Left ventricle myocardium inferior (tissue), 1 donor: ENCODE results near the gene PYGB. TPM values are rescaled to one million over a fixed set of nuclear protein-coding genes. Genes with fewer than 3 reads are reported as not detected.

Experiments
- DNase-seq: peaks from one replicate; pipeline ENCODE4 v3.0.0-alpha.2; 2020
- H3K27ac ChIP-seq: fragments of 200-600 bp; replicated peaks from 2 replicates; pipeline ENCODE4 v1.8.0; 2021
- H3K27me3 ChIP-seq: fragments of 200-600 bp; 2 replicates; pipeline ENCODE4 v1.8.0; 2021; ENCODE audit warnings: low read depth
- H3K36me3 ChIP-seq: fragments of 200-600 bp; 2 replicates; pipeline ENCODE4 v1.8.0; 2021
- H3K4me1 ChIP-seq: fragments of 200-600 bp; 2 replicates; pipeline ENCODE4 v1.8.0; 2021
- H3K4me3 ChIP-seq: fragments of 200-600 bp; 2 replicates; pipeline ENCODE4 v1.8.0; 2021; ENCODE audit warnings: mild to moderate bottlenecking, moderate library complexity
- H3K9me3 ChIP-seq: fragments of 200-600 bp; replicated peaks from 2 replicates; pipeline ENCODE4 v1.8.0; 2021
- CTCF ChIP-seq: fragments of 200-600 bp; IDR thresholded peaks from 2 replicates; pipeline ENCODE4 v1.8.0; 2021; ENCODE audit warnings: antibody characterized with exemption, mild to moderate bottlenecking, borderline replicate concordance
- intact Hi-C: fragments of 100-400 bp; cut with micrococcal nuclease; formaldehyde crosslinking; loops from one replicate; pipeline ENCODE4 v1.11.0; 2022
- total RNA-seq: library from RNA; stranded (reverse); fragmentation: NEBNext Ultra II Directional; extraction: Animal tissue kit (Norgen Biotek cat#: 25700); gene quantifications from one replicate; pipeline ENCODE4 v1.2.1, GENCODE V29; 2021
- donor health status: DM: no; HTN: yes; CAD: no; lungs with severe emphysema.

The PYGB gene
- total RNA-seq, 1 donor from 2014 or later, result 218 TPM

GRCh38 chr20:25251019-25251418 is 3.1 kb downstream of the PYGB start:
- Histone ChIP-seq H3K9me3 (no peaks in the 10 kb centered on the region), H3K36me3 (peaks cover 5% of the 10 kb centered on the region), H3K4me1 (peaks cover 91% of the 10 kb centered on the region), H3K27me3 (no peaks in the 10 kb centered on the region), H3K27ac (peak overlapping the region; percentile 97), H3K4me3 (peak overlapping the region; percentile 97)
- intact Hi-C loops, result no loop called here
- no peak for DNase-seq
- no peak for TF ChIP-seq CTCF

- intact Hi-C loops, result no loop called here
- H3K27me3 ChIP-seq, result no peaks in the 10 kb centered on the region
- peaks cover 92% of the 10 kb centered on the region for H3K4me1 ChIP-seq
- peaks cover 5% of the 10 kb centered on the region for H3K36me3 ChIP-seq
- H3K4me3 ChIP-seq, result peak overlapping the region; percentile 97
- H3K9me3 ChIP-seq, result no peaks in the 10 kb centered on the region
- TF ChIP-seq CTCF, result no peak
- peak overlapping the region; percentile 97 for H3K27ac ChIP-seq
- no peak for DNase-seq
These were observed 3.7 kb downstream of the PYGB start for GRCh38 chr20:25251558-25251957.

- H3K27ac ChIP-seq, result peak overlapping the region; percentile 97
- intact Hi-C loops, result no loop called here
- no peaks in the 10 kb centered on the region for H3K27me3 ChIP-seq
- peak overlapping the region; percentile 97 for H3K4me3 ChIP-seq
- DNase-seq, result no peak
- TF ChIP-seq CTCF, result no peak
- peaks cover 92% of the 10 kb centered on the region for H3K4me1 ChIP-seq
- no peaks in the 10 kb centered on the region for H3K9me3 ChIP-seq
- peaks cover 5% of the 10 kb centered on the region for H3K36me3 ChIP-seq
These were observed 4.4 kb downstream of the PYGB start for GRCh38 chr20:25252230-25252651.

GRCh38 chr20:25252686-25253421 is 5.0 kb downstream of the PYGB start:
- Histone ChIP-seq H3K4me3 (peak overlapping the region; percentile 97), H3K4me1 (peaks cover 94% of the 10 kb centered on the region), H3K27me3 (no peaks in the 10 kb centered on the region), H3K36me3 (peaks cover 5% of the 10 kb centered on the region), H3K27ac (peak overlapping the region; percentile 97), H3K9me3 (no peaks in the 10 kb centered on the region)
- intact Hi-C loops, result no loop called here
- TF ChIP-seq CTCF, result no peak
- DNase-seq, result no peak

- intact Hi-C loops, result no loop called here
- Histone ChIP-seq H3K36me3 (peaks cover 10% of the 10 kb centered on the region), H3K9me3 (no peaks in the 10 kb centered on the region), H3K27me3 (no peaks in the 10 kb centered on the region), H3K27ac (peak overlapping the region; percentile 97), H3K4me3 (peak overlapping the region; percentile 97), H3K4me1 (peaks cover 95% of the 10 kb centered on the region)
- DNase-seq, result no peak
- TF ChIP-seq CTCF, result no peak
These were observed 5.9 kb downstream of the PYGB start for GRCh38 chr20:25253606-25254275.
